Lower leg skin (tissue), 4 donors: ENCODE data around the gene WDFY4. TPM values are rescaled to one million over a fixed set of nuclear protein-coding genes. Genes with fewer than 3 reads are reported as not detected.

Experiments
- DNase-seq, 2 donors: peaks; one replicate each; pipeline ENCODE4 v3.0.0-alpha.2; 2019; ENCODE audit warnings: low spot score in 2 of 2
- H3K4me3 ChIP-seq: fragments of 200-600 bp; sonication (generic); 2 replicates; pipeline ENCODE4 v1.5.1; 2017; ENCODE audit warnings: mild to moderate bottlenecking, low read depth; ENCODE audit not compliant: poor library complexity, severe bottlenecking
- CTCF ChIP-seq, 3 donors: fragments of 450-650 bp; IDR thresholded peaks; one replicate each; pipeline ENCODE4 v1.5.1; 2016; ENCODE audit warnings: antibody characterized with exemption in 3 of 3, mild to moderate bottlenecking in 3 of 3, moderate library complexity in 2 of 3
- POLR2A ChIP-seq, 2 donors: fragments of 450-650 bp; IDR thresholded peaks; one replicate each; pipeline ENCODE4 v1.6.1; 2016 to 2017; ENCODE audit warnings: antibody characterized with exemption in 2 of 2, mild to moderate bottlenecking in 1 of 2, moderate library complexity in 1 of 2
- WGBS, 2 donors: methylation state at CpG; one replicate each; pipeline ENCODE4 v1.1.5; 2018; 5-methylcytosine and 5-hydroxymethylcytosine counted together
- intact Hi-C: fragments of 100-400 bp; cut with DNase I; formaldehyde crosslinking; loops from one replicate; pipeline ENCODE4 v1.15.0; 2023; ENCODE audit warnings: low total_unique reads
- total RNA-seq, 4 donors: library from RNA; depleted of rRNA; stranded (reverse); fragments of >200 nt; gene quantifications; one replicate each; pipeline ENCODE4 v1.1.0, GENCODE V29; 2016

The WDFY4 gene
- total RNA-seq, 4 donors from 2014 or later, result 0.91 to 4.2 (median 1.1) TPM

- DNase-seq, result no peak
- intact Hi-C loops, result loop anchor here (10.0 kb wide), 1 partner anchor 868 kb away; no protein-coding TSS in a partner anchor
- TF ChIP-seq CTCF (IDR thresholded peaks at IDR 0.05), result no peak
- H3K4me3 ChIP-seq, result no peak overlapping the region
- 0 to 47% methylated on average over 1 of the region's 1 CpG for WGBS, 2 donors
These were observed 51.9 kb downstream of the WDFY4 start for GRCh38 chr10:48736596-48736995.

GRCh38 chr10:48737886-48738285 is 53.2 kb downstream of the WDFY4 start:
- intact Hi-C loops, result loop anchor here (10.0 kb wide), 1 partner anchor 867 kb away; no protein-coding TSS in a partner anchor
- no peak overlapping the region for H3K4me3 ChIP-seq
- WGBS, 2 donors, result 60 to 61% methylated on average over 2 of the region's 2 CpGs

GRCh38 chr10:48739170-48739569 is 54.5 kb downstream of the WDFY4 start:
- TF ChIP-seq POLR2A (IDR thresholded peaks at IDR 0.05), result no peak
- TF ChIP-seq CTCF (IDR thresholded peaks at IDR 0.05), result no peak
- H3K4me3 ChIP-seq, result no peak overlapping the region
- 80 to 83% methylated on average over 7 of the region's 7 CpGs for WGBS, 2 donors
- no peak for DNase-seq
- intact Hi-C loops, result loop anchor here (10.0 kb wide), 1 partner anchor 866 kb away; no protein-coding TSS in a partner anchor

More at GRCh38 chr10:48737886-48738285, 53.2 kb downstream of the WDFY4 start:
- no peak for DNase-seq
- no peak for TF ChIP-seq POLR2A (IDR thresholded peaks at IDR 0.05)
- TF ChIP-seq CTCF (IDR thresholded peaks at IDR 0.05), result no peak

- H3K4me3 ChIP-seq, result no peak overlapping the region
- WGBS, 2 donors, result 73 to 79% methylated on average over 11 of the region's 11 CpGs
- TF ChIP-seq POLR2A (IDR thresholded peaks at IDR 0.05), result no peak
- no peak for TF ChIP-seq CTCF (IDR thresholded peaks at IDR 0.05)
- intact Hi-C loops, result no loop called here
- no peak for DNase-seq
These were observed 55.5 kb downstream of the WDFY4 start for GRCh38 chr10:48740015-48740707.

GRCh38 chr10:48740988-48741387 is 56.3 kb downstream of the WDFY4 start:
- WGBS, 2 donors, result 80 to 82% methylated on average over 2 of the region's 2 CpGs
- no peak for DNase-seq
- no peak for TF ChIP-seq CTCF (IDR thresholded peaks at IDR 0.05)
- TF ChIP-seq POLR2A (IDR thresholded peaks at IDR 0.05), result no peak
- intact Hi-C loops, result no loop called here
- H3K4me3 ChIP-seq, result no peak overlapping the region
